H1 (cell line): ENCODE data around the gene SFMBT2. TPM values are rescaled to one million over a fixed set of nuclear protein-coding genes. Genes with fewer than 3 reads are reported as not detected.

ENCODE experiments used
- BRCA1 ChIP-seq: IDR thresholded peaks from 2 replicates; pipeline ENCODE4 v1.6.1; 2012; ENCODE audit warnings: low read depth, low read length, improper control_type of control experiment
- CBX8 ChIP-seq: fragments of 300-800, 300-1000 bp; sonication (generic); IDR thresholded peaks from 2 replicates; pipeline ENCODE4 v1.7.1; 2016; ENCODE audit warnings: low read depth, low read length, borderline replicate concordance
- EGR1 ChIP-seq: IDR thresholded peaks from 2 replicates; pipeline ENCODE4 v1.6.1; 2011; ENCODE audit warnings: low read depth, low read length, borderline replicate concordance
- KDM5A ChIP-seq: fragments of 200-600 bp; IDR thresholded peaks from 2 replicates; pipeline ENCODE4 v1.7.1; 2012; ENCODE audit warnings: mild to moderate bottlenecking, low read length, inconsistent platforms, mixed read lengths
- RAD21 ChIP-seq, 2 experiments: IDR thresholded peaks in 1 of 2; conservative IDR thresholded peaks in 1 of 2; 2 replicates each; pipeline ENCODE4 v1.6.1; 2011; ENCODE audit warnings: low read depth in 2 of 2, low read length in 2 of 2, improper control_type of control experiment in 1 of 2, inconsistent platforms in 1 of 2, mild to moderate bottlenecking in 1 of 2, moderate library complexity in 1 of 2
- SP2 ChIP-seq: IDR thresholded peaks from 2 replicates; pipeline ENCODE4 v1.6.1; 2012; ENCODE audit warnings: mild to moderate bottlenecking, low read length, inconsistent platforms
- polyA plus RNA-seq, 7 experiments: library from polyadenylated mRNA; depleted of rRNA in 3 of 7; stranded (reverse) in 5 of 7; unstranded in 2 of 7; fragments of >200 nt in 5 of 7; fragments of 200-250 nt in 2 of 7; gene quantifications; 1 replicate in 5 of 7; 2 replicates in 1 of 7; 4 replicates in 1 of 7; pipeline versions ENCODE4 v1.2.1 to v1.2.3, GENCODE V29; 2011 to 2013; ENCODE audit warnings: missing spikeins in 2 of 7, mixed read lengths in 2 of 7
- total RNA-seq: library from RNA; stranded (reverse); fragmentation: NEBNext Ultra II Directional; extraction: Animal tissue kit (Norgen Biotek cat#: 25700); gene quantifications from 2 replicates; pipeline ENCODE4 v1.2.1, GENCODE V29; 2021

The SFMBT2 gene
- total and polyA plus RNA-seq, 2 of the 8 experiments (the other 6 are each of a cell fraction or from before 2014, with no cell fraction given), result 2.9 to 11.0 TPM

DNA sequence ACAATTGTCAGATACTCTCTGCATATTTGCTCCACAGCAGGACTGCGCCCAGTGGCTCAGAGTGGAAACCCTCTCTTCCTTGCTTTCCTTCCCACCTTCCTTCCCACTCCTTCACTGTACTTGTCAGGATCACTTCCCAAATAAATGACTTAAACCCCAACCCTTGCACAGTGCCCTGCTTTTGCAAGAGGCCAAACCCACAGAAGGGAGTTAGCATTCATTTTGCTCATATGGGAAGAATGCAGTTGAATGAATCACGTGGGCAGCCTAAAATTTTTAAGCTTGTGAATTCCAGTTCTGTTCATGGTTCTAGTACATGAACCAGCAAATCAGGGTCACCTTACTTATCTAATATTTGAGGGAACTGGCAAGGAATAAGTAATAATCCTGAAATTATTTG, 47.7 kb upstream of the SFMBT2 start (continued):
- TF ChIP-seq KDM5A (no peak), CBX8 (no peak), RAD21 (IDR thresholded peaks at IDR 0.05 in 1 of 2, conservative IDR thresholded peaks at IDR 0.05 in 1 of 2; ENCODE audit: low read depth in 2 of 2, low read length in 2 of 2) (no peak), SP2 (no peak), BRCA1 (no peak), EGR1 (no peak)
